GM18909 (cell line): ENCODE results near the gene ZNF407.

Experiments
- ATAC-seq: cut with Tn5 transposase; IDR thresholded peaks from one replicate; pipeline ENCODE4 v1.9.1; 2021; ENCODE audit warnings: mild to moderate bottlenecking; ENCODE audit not compliant: unreplicated experiment, poor library complexity

Gene ZNF407

GRCh38 chr18:74817576-74817975 is 219.9 kb downstream of the ZNF407 start:
- ATAC-seq, result no peak

- no peak for ATAC-seq
Observed at GRCh38 chr18:74818516-74819175, 221.0 kb downstream of the ZNF407 start.

GRCh38 chr18:74819433-74820059 is 221.9 kb downstream of the ZNF407 start:
- peak; percentile 74 for ATAC-seq

GRCh38 chr18:74820160-74820780 is 222.6 kb downstream of the ZNF407 start:
- no peak for ATAC-seq

GRCh38 chr18:74825460-74825859 is 227.8 kb downstream of the ZNF407 start:
- ATAC-seq, result no peak

GRCh38 chr18:74826572-74826971 is 228.9 kb downstream of the ZNF407 start:
- no peak for ATAC-seq

GRCh38 chr18:74828200-74828599 is 230.5 kb downstream of the ZNF407 start:
- no peak for ATAC-seq

- ATAC-seq, result no peak
Observed at GRCh38 chr18:74831571-74832250, 234.0 kb downstream of the ZNF407 start.

GRCh38 chr18:74832381-74832780 is 234.7 kb downstream of the ZNF407 start:
- no peak for ATAC-seq

GRCh38 chr18:74832999-74833398 is 235.3 kb downstream of the ZNF407 start:
- no peak for ATAC-seq

GRCh38 chr18:74834424-74835309 is 237.0 kb downstream of the ZNF407 start:
- no peak for ATAC-seq

GRCh38 chr18:74836296-74837139 is 238.8 kb downstream of the ZNF407 start:
- ATAC-seq, result no peak

- ATAC-seq, result no peak
Observed at GRCh38 chr18:74840492-74841167, 243.0 kb downstream of the ZNF407 start.

- no peak for ATAC-seq
Observed at GRCh38 chr18:74841248-74841647, 243.6 kb downstream of the ZNF407 start.

GRCh38 chr18:74849301-74849700 is 251.6 kb downstream of the ZNF407 start:
- ATAC-seq, result no peak

- no peak for ATAC-seq
Observed at GRCh38 chr18:74856434-74856833, 258.8 kb downstream of the ZNF407 start.

GRCh38 chr18:74856928-74857327 is 259.3 kb downstream of the ZNF407 start:
- no peak for ATAC-seq

GRCh38 chr18:74857901-74858300 is 260.2 kb downstream of the ZNF407 start:
- no peak for ATAC-seq

GRCh38 chr18:74861154-74861553 is 263.5 kb downstream of the ZNF407 start:
- no peak for ATAC-seq
